Gastroesophageal sphincter (tissue), 4 donors: ENCODE results near the gene PHC2. TPM values are rescaled to one million over a fixed set of nuclear protein-coding genes. Genes with fewer than 3 reads are reported as not detected.
A peak's percentile ranks its signal among the peaks of the same experiment; 100 is the strongest.

Source experiments
- ATAC-seq: fragments of 150-250 bp; one replicate; pipeline ENCODE4 v1.9.1; 2016; ENCODE audit warnings: mild to moderate bottlenecking, moderate library complexity
- H3K27ac ChIP-seq, 4 donors: fragments of 200-600 bp; sonication (generic) in 3 of 4; 1 replicate in 3 of 4; 2 replicates in 1 of 4; pipeline ENCODE4 v1.5.1; 2016 to 2019
- H3K27me3 ChIP-seq: fragments of 200-600 bp; sonication (generic); one replicate; pipeline ENCODE4 v1.5.1; 2019
- H3K36me3 ChIP-seq, 2 donors: fragments of 200-600 bp; sonication (generic); one replicate each; pipeline ENCODE4 v1.5.1; 2019; ENCODE audit warnings: control low read depth in 1 of 2
- H3K4me1 ChIP-seq, 3 donors: fragments of 200-600 bp; sonication (generic); 1 replicate in 2 of 3; 2 replicates in 1 of 3; pipeline ENCODE4 v1.5.1; 2016 to 2019; ENCODE audit warnings: control low read depth in 2 of 3
- H3K4me3 ChIP-seq, 2 donors: fragments of 200-600 bp; sonication (generic); one replicate each; pipeline ENCODE4 v1.5.1; 2019; ENCODE audit warnings: mild to moderate bottlenecking in 1 of 2, moderate library complexity in 1 of 2
- H3K9me3 ChIP-seq, 3 donors: fragments of 200-600 bp; sonication (generic); one replicate each; pipeline ENCODE4 v1.5.1; 2017 to 2019; ENCODE audit warnings: control low read depth in 2 of 3
- CTCF ChIP-seq, 4 experiments: fragments of 200-600 bp in 2 of 4; fragments of 450-650 bp in 2 of 4; sonication (generic) in 1 of 4; IDR thresholded peaks; one replicate each; pipeline ENCODE4 v1.5.1; 2017 to 2019; ENCODE audit warnings: antibody characterized with exemption in 4 of 4, mild to moderate bottlenecking in 2 of 4, moderate library complexity in 2 of 4
- EP300 ChIP-seq: sonication (generic); formaldehyde crosslinking; IDR thresholded peaks from one replicate; pipeline ENCODE4 v1.6.1; 2017; ENCODE audit warnings: antibody characterized with exemption, mild to moderate bottlenecking
- POLR2A ChIP-seq, 2 donors: fragments of 450-650 bp; IDR thresholded peaks; one replicate each; pipeline ENCODE4 v1.6.1; 2017; ENCODE audit warnings: antibody characterized with exemption in 2 of 2, mild to moderate bottlenecking in 2 of 2, moderate library complexity in 1 of 2
- POLR2AphosphoS5 ChIP-seq: sonication (generic); formaldehyde crosslinking; IDR thresholded peaks from one replicate; pipeline ENCODE4 v1.6.1; 2017; ENCODE audit warnings: antibody characterized with exemption
- WGBS, 2 donors: methylation state at CpG; one replicate each; pipeline ENCODE4 v1.1.5; 2018; ENCODE audit warnings: low coverage in 1 of 2; 5-methylcytosine and 5-hydroxymethylcytosine counted together
- total RNA-seq, 4 donors: library from RNA; depleted of rRNA; stranded (reverse); fragments of >200 nt; gene quantifications; one replicate each; pipeline ENCODE4 v1.1.0, GENCODE V29; 2016

Gene PHC2
- total RNA-seq, 4 donors from 2014 or later: 99.8 to 223 (median 181) TPM

DNA sequence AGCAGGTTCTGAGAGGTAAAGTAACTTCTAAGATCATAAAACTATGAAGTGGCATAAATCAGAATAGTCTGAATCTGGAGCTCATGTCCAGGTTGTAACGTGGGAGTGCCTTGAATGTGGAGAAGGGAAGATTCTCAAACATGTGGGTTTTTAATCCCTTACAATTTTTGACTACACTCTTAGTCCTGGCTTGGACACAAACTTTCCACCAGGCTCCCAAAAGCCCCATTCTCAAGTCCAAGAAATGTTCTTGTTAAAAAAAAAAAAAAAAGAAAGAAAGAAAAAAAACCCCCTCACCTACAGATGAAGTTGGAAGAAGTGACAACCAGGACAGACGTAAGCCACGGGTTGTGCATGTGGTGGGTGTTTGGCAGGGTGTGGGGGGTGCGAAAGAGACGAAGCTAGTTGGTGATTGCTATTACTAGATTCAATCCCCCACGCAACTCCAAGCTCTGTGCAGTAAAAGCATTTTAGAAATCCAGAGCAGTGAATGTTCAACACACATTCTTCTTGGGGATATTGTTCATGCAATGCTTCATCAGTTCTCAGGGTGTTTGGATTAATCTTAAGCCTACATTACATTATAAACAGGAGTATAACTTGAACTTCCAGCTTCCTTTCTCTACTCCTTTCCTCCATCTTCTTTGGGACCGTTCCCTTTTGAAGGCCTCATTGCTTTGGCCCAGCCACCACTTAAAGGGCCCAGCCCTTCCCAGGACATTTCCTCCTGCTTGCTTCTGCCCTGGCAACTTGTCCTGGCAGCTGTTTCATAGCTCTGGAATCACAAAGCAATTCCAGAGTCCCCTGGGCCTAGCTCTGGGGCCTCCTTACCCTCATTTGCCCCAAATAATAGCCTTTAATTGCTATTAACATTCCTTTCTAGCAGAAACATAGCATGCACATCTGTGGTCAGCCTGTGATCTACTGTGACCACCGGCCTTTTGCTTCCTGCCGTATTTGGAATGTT, 41.8 kb downstream of the PHC2 start:
- WGBS, 2 donors: 29 to 44% methylated on average over 9 of the region's 9 CpGs
- H3K27ac ChIP-seq: peak overlapping the region; percentile 14 to 77 (median 68)
- no peaks in the 10 kb centered on the region for H3K27me3 ChIP-seq
- no peaks in the 10 kb centered on the region for H3K36me3 ChIP-seq
- H3K9me3 ChIP-seq: no peaks in the 10 kb centered on the region
- peaks cover 11 to 65% (median 20%) of the 10 kb centered on the region in 3 donors for H3K4me1 ChIP-seq
- TF ChIP-seq EP300 (no peak), POLR2A (IDR thresholded peaks at IDR 0.05) (no peak), POLR2AphosphoS5 (no peak), CTCF (IDR thresholded peaks at IDR 0.05) (no peak)
- H3K4me3 ChIP-seq: no peak overlapping the region
- ATAC-seq: peak; percentile 54

GRCh38 chr1:33387625-33388024, 43.3 kb downstream of the PHC2 start:
- Histone ChIP-seq H3K4me3 (no peak overlapping the region), H3K9me3 (no peaks in the 10 kb centered on the region), H3K4me1 (peaks cover 9 to 74% (median 20%) of the 10 kb centered on the region in 3 donors), H3K27ac (peak overlapping the region in 1 of 4 donors; percentile 67), H3K36me3 (no peaks in the 10 kb centered on the region), H3K27me3 (no peaks in the 10 kb centered on the region)
- no peak for TF ChIP-seq POLR2A (IDR thresholded peaks at IDR 0.05)
- WGBS, 2 donors: 74 to 90% methylated on average over 2 to 3 of the region's 5 CpGs
- ATAC-seq: no peak

DNA sequence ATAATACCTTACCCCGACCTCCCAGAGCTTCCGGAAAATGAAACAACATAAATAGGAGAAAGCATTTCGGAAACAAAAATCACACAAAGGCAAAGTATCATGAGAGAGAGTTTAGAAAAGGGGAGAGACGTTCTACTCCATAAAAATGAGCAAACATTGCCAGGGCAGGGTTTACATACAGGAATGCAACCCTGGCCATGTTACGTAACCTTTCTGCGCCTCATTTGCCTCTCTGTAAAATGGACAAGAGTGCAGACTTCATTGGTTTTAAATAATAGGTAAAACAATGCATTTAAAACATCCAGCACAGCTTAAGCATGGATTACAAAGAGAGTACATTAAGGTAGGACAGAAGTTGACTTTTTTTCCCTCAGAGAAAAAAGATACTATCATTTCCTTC, 45.6 kb downstream of the PHC2 start:
- Histone ChIP-seq H3K4me3 (no peak overlapping the region), H3K27me3 (no peaks in the 10 kb centered on the region), H3K9me3 (no peaks in the 10 kb centered on the region), H3K27ac (no peak overlapping the region), H3K4me1 (peaks cover 9 to 59% (median 20%) of the 10 kb centered on the region in 3 donors), H3K36me3 (no peaks in the 10 kb centered on the region)
- TF ChIP-seq EP300 (no peak), POLR2AphosphoS5 (no peak), CTCF (IDR thresholded peaks at IDR 0.05) (no peak), POLR2A (IDR thresholded peaks at IDR 0.05) (no peak)
- ATAC-seq: no peak
- WGBS, 2 donors: 96 to 100% methylated on average over 5 to 6 of the region's 6 CpGs

GRCh38 chr1:33384040-33384812, 46.7 kb downstream of the PHC2 start:
- Histone ChIP-seq H3K4me3 (no peak overlapping the region), H3K27ac (peak overlapping the region in 2 of 4 donors; percentile 24 to 43), H3K27me3 (no peaks in the 10 kb centered on the region), H3K36me3 (no peaks in the 10 kb centered on the region), H3K9me3 (no peaks in the 10 kb centered on the region), H3K4me1 (peaks cover 4 to 49% (median 11%) of the 10 kb centered on the region in 3 donors)
- 0 to 40% methylated on average over 3 to 7 of the region's 7 CpGs for WGBS, 2 donors
- TF ChIP-seq EP300 (no peak), POLR2AphosphoS5 (no peak), POLR2A (IDR thresholded peaks at IDR 0.05) (no peak), CTCF (IDR thresholded peaks at IDR 0.05) (no peak)
- peak; percentile 39 for ATAC-seq

DNA sequence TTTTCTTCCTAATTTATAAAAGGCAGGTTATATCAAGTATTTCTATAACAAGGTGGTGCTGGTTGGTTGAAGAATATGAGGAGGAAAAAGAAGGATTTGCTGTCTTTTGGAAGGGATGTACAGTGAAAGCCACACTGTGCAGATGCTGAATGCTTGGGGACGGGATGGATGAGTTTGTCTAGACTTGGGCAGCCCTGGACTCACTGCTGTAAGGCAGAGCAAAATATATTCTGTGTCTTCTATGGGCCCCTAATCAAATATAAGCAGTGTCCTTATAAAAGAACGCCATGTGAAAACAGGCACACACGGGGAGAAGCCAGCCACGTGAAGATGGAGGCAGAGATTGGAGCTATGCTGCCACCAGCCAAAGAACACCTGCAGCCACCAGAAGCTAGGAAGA, 47.4 kb downstream of the PHC2 start:
- no peaks in the 10 kb centered on the region for H3K27me3 ChIP-seq
- H3K36me3 ChIP-seq: no peaks in the 10 kb centered on the region
- H3K27ac ChIP-seq: no peak overlapping the region
- WGBS, 2 donors: 66 to 90% methylated on average over 1 to 4 of the region's 4 CpGs
- H3K9me3 ChIP-seq: no peaks in the 10 kb centered on the region
- H3K4me3 ChIP-seq: no peak overlapping the region
- TF ChIP-seq POLR2AphosphoS5 (no peak), POLR2A (IDR thresholded peaks at IDR 0.05) (no peak), CTCF (IDR thresholded peaks at IDR 0.05) (no peak), EP300 (no peak)
- no peak for ATAC-seq
- peaks cover 4 to 41% (median 6%) of the 10 kb centered on the region in 3 donors for H3K4me1 ChIP-seq
